MCF 10A (cell line): ENCODE measurements around the gene MAP2K6. TPM values are rescaled to one million over a fixed set of nuclear protein-coding genes. Genes with fewer than 3 reads are reported as not detected.

Experiments
- BruUV-seq: library from RNA; stranded (reverse); fragments of 400-500 nt; replicated peaks from 2 replicates; lab custom pipeline; 2021; lab: Mats Ljungman, UMichigan
- CTCF ChIA-PET: fragments of 300-600 bp; sonication (Branson Sonifier 250); formaldehyde crosslinking; extraction: SDS; loops from one replicate; lab custom pipeline; 2021; ENCODE audit warnings: antibody characterized with exemption, inconsistent platforms; lab: Yijun Ruan, JAX
- POLR2A ChIA-PET: fragments of 300-600, 350-650 bp; sonication (Branson Sonifier 250); formaldehyde crosslinking; extraction: SDS; loops from one replicate; lab custom pipeline; 2020; ENCODE audit warnings: antibody characterized with exemption, inconsistent platforms; lab: Yijun Ruan, JAX
- DNase-seq: peaks from one replicate; pipeline ENCODE4 v3.0.0-alpha.2; 2018; ENCODE audit not compliant: unreplicated experiment
- H3K27ac Mint-ChIP-seq: one replicate; pipeline ENCODE4 v1.8.0; 2022; ENCODE audit warnings: mild to moderate bottlenecking, low read depth, mixed read lengths; ENCODE audit not compliant: unreplicated experiment
- H3K27me3 Mint-ChIP-seq: one replicate; pipeline ENCODE4 v1.8.0; 2022; ENCODE audit warnings: mixed read lengths; ENCODE audit not compliant: insufficient read depth, unreplicated experiment
- H3K36me3 Mint-ChIP-seq: one replicate; pipeline ENCODE4 v1.8.0; 2022; ENCODE audit warnings: mild to moderate bottlenecking, moderate library complexity, mixed read lengths; ENCODE audit not compliant: insufficient read depth, unreplicated experiment
- H3K4me1 Mint-ChIP-seq: one replicate; pipeline ENCODE4 v1.8.0; 2022; ENCODE audit warnings: mixed read lengths; ENCODE audit not compliant: insufficient read depth, unreplicated experiment
- H3K4me3 Mint-ChIP-seq: one replicate; pipeline ENCODE4 v1.8.0; 2022; ENCODE audit warnings: mild to moderate bottlenecking, moderate library complexity, mixed read lengths; ENCODE audit not compliant: unreplicated experiment
- H3K9me3 Mint-ChIP-seq: one replicate; pipeline ENCODE4 v1.8.0; 2022; ENCODE audit warnings: mixed read lengths; ENCODE audit not compliant: unreplicated experiment
- intact Hi-C: fragments of 100-400 bp; cut with micrococcal nuclease; formaldehyde crosslinking; loops from 2 replicates; pipeline ENCODE4 v1.14.1; 2022
- total RNA-seq: library from RNA; stranded (reverse); gene quantifications from 2 replicates; pipeline ENCODE4 v1.2.3, GENCODE V29; 2022
- TF ChIP-seq, protein P1 (sequence below): fragments of 200-600 bp; IDR thresholded peaks from one replicate; pipeline ENCODE4 v1.8.0; 2022; ENCODE audit warnings: antibody characterized with exemption, mild to moderate bottlenecking; ENCODE audit not compliant: unreplicated experiment

MAP2K6 gene
- total RNA-seq, 1 experiment from 2014 or later, result 0.28 TPM

DNA sequence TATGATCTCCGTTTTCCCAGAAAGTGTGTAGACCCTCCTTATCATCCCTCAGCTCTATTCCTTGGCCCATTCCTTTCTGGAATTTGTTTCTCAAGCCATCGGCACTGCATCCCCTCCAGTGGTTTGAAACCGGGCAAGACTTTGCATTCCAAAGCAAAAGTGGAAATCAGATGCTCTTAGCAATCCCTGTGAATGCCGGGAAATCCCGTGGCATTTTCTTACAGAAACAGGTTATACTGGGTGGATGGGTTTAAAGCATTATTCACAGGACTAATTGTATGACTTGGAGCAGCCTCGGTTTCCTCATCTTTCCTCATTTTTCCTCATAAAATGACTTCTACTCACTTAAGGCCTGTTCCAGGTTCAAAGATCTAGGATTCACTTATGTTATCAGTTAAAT lies 52.0 kb downstream of the MAP2K6 start:
- Mint-ChIP-seq H3K4me3 (no peak overlapping the region), H3K4me1 (peaks cover 10% of the 10 kb centered on the region), H3K9me3 (no peaks in the 10 kb centered on the region), H3K27me3 (no peaks in the 10 kb centered on the region), H3K27ac (no peak overlapping the region), H3K36me3 (no peaks in the 10 kb centered on the region)
- intact Hi-C loops, result no loop called here
- ChIA-PET POLR2A (no interaction called here), CTCF (interaction anchor here (0.6 kb wide), 1 partner anchor 39 kb away, joined by 5 read pairs; no protein-coding TSS in a partner anchor)
- BruUV-seq, result no TSS peak
- no peak for DNase-seq
- TF ChIP-seq, protein P1, sequence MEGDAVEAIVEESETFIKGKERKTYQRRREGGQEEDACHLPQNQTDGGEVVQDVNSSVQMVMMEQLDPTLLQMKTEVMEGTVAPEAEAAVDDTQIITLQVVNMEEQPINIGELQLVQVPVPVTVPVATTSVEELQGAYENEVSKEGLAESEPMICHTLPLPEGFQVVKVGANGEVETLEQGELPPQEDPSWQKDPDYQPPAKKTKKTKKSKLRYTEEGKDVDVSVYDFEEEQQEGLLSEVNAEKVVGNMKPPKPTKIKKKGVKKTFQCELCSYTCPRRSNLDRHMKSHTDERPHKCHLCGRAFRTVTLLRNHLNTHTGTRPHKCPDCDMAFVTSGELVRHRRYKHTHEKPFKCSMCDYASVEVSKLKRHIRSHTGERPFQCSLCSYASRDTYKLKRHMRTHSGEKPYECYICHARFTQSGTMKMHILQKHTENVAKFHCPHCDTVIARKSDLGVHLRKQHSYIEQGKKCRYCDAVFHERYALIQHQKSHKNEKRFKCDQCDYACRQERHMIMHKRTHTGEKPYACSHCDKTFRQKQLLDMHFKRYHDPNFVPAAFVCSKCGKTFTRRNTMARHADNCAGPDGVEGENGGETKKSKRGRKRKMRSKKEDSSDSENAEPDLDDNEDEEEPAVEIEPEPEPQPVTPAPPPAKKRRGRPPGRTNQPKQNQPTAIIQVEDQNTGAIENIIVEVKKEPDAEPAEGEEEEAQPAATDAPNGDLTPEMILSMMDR, result no peak

DNA sequence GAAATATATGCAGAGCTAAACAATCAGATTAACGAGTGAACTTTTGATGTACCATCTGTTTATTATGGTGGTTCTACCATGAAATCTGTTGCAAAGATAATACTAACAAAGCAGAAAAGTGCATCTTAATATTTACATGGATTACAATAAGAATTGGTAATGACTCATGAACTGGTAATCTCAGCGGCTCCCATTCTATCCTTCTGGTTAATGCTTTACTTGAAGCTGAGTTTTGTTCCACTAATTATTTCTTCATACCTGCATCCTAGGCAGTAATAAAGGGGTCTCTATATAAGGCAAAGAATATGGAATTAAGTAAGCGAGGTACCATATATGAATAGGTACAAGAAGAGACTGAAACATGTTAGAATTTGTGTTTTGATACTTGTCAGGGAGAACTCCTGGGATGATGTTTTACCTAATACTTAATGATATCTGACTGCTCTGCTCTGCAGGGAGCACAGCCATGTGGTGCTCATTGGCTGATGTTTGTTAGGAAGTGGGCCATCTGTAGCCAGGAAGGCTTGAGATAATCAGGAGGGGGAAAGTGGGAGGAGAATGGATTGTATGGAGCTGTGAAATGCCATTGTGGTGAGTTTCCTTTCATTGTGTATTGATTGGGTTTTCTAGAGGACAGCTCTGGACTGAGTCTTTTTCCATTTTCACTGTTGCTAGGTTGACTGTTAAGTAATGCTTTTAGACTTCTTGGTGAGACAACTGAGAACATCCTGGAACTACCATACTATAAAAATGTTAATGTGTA lies 52.6 kb downstream of the MAP2K6 start:
- no peaks in the 10 kb centered on the region for H3K9me3 Mint-ChIP-seq
- POLR2A ChIA-PET, result interaction anchor here (0.6 to 1.0 kb wide), 2 partner anchors 21 to 65 kb away, joined by 3 to 4 read pairs; no protein-coding TSS in a partner anchor
- H3K36me3 Mint-ChIP-seq, result no peaks in the 10 kb centered on the region
- DNase-seq, result no peak
- H3K4me1 Mint-ChIP-seq, result peaks cover 10% of the 10 kb centered on the region
- H3K4me3 Mint-ChIP-seq, result no peak overlapping the region
- TF ChIP-seq, protein P1, result no peak
- H3K27ac Mint-ChIP-seq, result no peak overlapping the region
- BruUV-seq, result no TSS peak
- no peaks in the 10 kb centered on the region for H3K27me3 Mint-ChIP-seq
- CTCF ChIA-PET, result interaction anchor here (0.7 kb wide), 1 partner anchor 13 kb away, joined by 3 read pairs; no protein-coding TSS in a partner anchor
- intact Hi-C loops, result no loop called here

DNA sequence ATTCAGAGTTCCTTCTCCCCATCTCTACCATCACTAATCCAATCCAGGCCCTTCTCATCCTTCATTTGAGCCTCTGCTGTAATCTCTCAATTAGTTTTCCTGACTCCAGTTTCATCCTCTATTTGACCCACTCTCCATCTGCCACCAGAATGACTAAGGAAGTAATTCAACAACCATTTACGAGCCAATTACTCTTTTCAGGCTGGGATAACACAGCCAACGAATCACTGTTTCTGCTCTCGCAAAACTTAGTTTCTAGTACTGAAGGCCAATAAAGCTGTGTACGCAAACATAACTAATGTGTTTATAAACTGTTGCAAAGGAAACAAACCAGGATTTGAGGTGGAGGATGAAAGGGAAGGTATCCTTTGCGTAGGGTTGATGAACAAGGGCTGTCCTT lies 53.7 kb downstream of the MAP2K6 start:
- no TSS peak for BruUV-seq
- Mint-ChIP-seq H3K4me1 (peaks cover 10% of the 10 kb centered on the region), H3K27me3 (no peaks in the 10 kb centered on the region), H3K36me3 (no peaks in the 10 kb centered on the region), H3K27ac (no peak overlapping the region), H3K9me3 (no peaks in the 10 kb centered on the region), H3K4me3 (no peak overlapping the region)
- CTCF ChIA-PET, result interaction anchor here (0.9 kb wide), 1 partner anchor 56 kb away, joined by 3 read pairs; no protein-coding TSS in a partner anchor
- TF ChIP-seq, protein P1, result no peak
- intact Hi-C loops, result no loop called here
- POLR2A ChIA-PET, result interaction anchor here (0.7 kb wide), 1 partner anchor 741 kb away, joined by 3 read pairs; no protein-coding TSS in a partner anchor
- no peak for DNase-seq

DNA sequence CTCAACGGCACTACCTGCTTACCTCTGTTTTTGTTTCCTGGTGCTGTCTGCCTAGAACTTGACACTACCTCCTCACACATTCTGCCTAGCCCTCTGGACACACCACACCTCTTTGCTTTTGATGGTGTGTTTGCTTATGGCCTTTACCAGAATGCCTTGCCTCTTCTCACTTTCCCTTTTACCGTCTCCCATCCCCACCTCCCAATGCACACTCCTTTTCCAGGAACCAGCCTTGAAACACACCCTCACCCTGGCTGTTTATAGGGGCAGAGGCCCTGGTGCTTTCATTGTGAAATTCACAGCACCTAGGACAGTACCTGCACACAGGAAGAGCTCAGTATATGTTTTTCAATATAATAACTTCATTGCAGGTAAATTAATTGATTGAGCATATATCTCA lies 56.2 kb downstream of the MAP2K6 start:
- Mint-ChIP-seq H3K27ac (no peak overlapping the region), H3K9me3 (no peaks in the 10 kb centered on the region), H3K4me1 (peaks cover 25% of the 10 kb centered on the region), H3K27me3 (no peaks in the 10 kb centered on the region), H3K4me3 (no peak overlapping the region), H3K36me3 (no peaks in the 10 kb centered on the region)
- POLR2A ChIA-PET, result interaction anchor here (0.6 to 1.5 kb wide), 3 partner anchors 9 to 603 kb away, joined by 3 to 4 read pairs (median 3); no protein-coding TSS in a partner anchor
- CTCF ChIA-PET, result no interaction called here
- TF ChIP-seq, protein P1, result no peak
- BruUV-seq, result no TSS peak
- intact Hi-C loops, result no loop called here
- DNase-seq, result no peak
